Peyer's patch (tissue), 4 donors: Measurements from ENCODE around the gene ANKRD13A. TPM values are rescaled to one million over a fixed set of nuclear protein-coding genes. Genes with fewer than 3 reads are reported as not detected.

ENCODE experiments used
- DNase-seq, 3 donors: peaks; one replicate each; pipeline ENCODE4 v3.0.0-alpha.2; 2017 to 2019
- H3K27ac ChIP-seq, 4 donors: fragments of 200-600 bp; sonication (generic); one replicate each; pipeline ENCODE4 v1.5.1; 2016 to 2019
- H3K27me3 ChIP-seq, 2 donors: fragments of 200-600 bp; sonication (generic); one replicate each; pipeline ENCODE4 v1.5.1; 2019
- H3K36me3 ChIP-seq, 3 donors: fragments of 200-600 bp; sonication (generic); one replicate each; pipeline ENCODE4 v1.5.1; 2016 to 2019
- H3K4me1 ChIP-seq, 4 donors: fragments of 200-600 bp; sonication (generic); one replicate each; pipeline ENCODE4 v1.5.1; 2016 to 2019
- H3K4me3 ChIP-seq, 4 donors: fragments of 200-600 bp; sonication (generic); 1 replicate in 3 of 4; 2 replicates in 1 of 4; pipeline ENCODE4 v1.5.1; 2016 to 2019; ENCODE audit warnings: mild to moderate bottlenecking in 1 of 4
- H3K9me3 ChIP-seq, 4 donors: fragments of 200-600 bp; sonication (generic); one replicate each; pipeline ENCODE4 v1.5.1; 2016 to 2019; ENCODE audit warnings: mild to moderate bottlenecking in 1 of 4
- POLR2A ChIP-seq, 2 donors: fragments of 450-650 bp; IDR thresholded peaks; one replicate each; pipeline ENCODE4 v1.5.1; 2017; ENCODE audit warnings: antibody characterized with exemption in 2 of 2, mild to moderate bottlenecking in 2 of 2, moderate library complexity in 2 of 2
- total RNA-seq, 4 donors: library from RNA; depleted of rRNA; stranded (reverse); fragments of >200 nt; gene quantifications; one replicate each; pipeline ENCODE4 v1.1.0, GENCODE V29; 2016
- TF ChIP-seq, protein P1 (sequence below), 6 experiments: fragments of 450-650 bp in 4 of 6; fragments of 200-600 bp in 2 of 6; sonication (generic) in 1 of 6; IDR thresholded peaks; one replicate each; pipeline ENCODE4 v1.5.1; 2017 to 2019; ENCODE audit warnings: antibody characterized with exemption in 6 of 6, mild to moderate bottlenecking in 3 of 6, moderate library complexity in 1 of 6

The ANKRD13A gene
- total RNA-seq, 4 donors from 2014 or later = 81.3 to 124 (median 92.1) TPM

DNA sequence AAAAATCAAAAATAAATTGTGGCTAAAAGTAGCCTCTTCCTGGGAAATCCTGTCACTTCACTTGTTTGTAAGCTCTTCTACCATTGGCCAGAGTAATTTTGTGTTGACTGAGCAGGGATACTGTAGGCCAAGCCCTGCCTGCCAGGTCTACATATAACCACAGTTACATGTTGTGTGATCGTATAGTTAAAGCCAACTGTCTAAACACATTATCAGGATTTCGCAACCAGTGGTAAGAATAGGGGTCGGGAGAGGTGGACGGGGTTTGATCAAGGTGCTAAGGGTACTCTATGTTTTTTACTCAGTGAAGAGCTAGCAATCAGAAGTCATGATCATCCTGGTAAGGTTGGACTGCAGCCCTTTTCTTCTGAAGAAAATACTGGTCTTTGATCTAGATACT is 13.4 kb downstream of the ANKRD13A start:
- H3K36me3 ChIP-seq = peaks cover 0 to 43% (median 0%) of the 10 kb centered on the region in 3 donors
- peak overlapping the region in 3 of 4 donors; percentile 6 to 81 (median 58) for H3K27ac ChIP-seq
- no peak for TF ChIP-seq POLR2A (IDR thresholded peaks at IDR 0.05)
- TF ChIP-seq, protein P1, sequence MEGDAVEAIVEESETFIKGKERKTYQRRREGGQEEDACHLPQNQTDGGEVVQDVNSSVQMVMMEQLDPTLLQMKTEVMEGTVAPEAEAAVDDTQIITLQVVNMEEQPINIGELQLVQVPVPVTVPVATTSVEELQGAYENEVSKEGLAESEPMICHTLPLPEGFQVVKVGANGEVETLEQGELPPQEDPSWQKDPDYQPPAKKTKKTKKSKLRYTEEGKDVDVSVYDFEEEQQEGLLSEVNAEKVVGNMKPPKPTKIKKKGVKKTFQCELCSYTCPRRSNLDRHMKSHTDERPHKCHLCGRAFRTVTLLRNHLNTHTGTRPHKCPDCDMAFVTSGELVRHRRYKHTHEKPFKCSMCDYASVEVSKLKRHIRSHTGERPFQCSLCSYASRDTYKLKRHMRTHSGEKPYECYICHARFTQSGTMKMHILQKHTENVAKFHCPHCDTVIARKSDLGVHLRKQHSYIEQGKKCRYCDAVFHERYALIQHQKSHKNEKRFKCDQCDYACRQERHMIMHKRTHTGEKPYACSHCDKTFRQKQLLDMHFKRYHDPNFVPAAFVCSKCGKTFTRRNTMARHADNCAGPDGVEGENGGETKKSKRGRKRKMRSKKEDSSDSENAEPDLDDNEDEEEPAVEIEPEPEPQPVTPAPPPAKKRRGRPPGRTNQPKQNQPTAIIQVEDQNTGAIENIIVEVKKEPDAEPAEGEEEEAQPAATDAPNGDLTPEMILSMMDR (IDR thresholded peaks at IDR 0.05) = no peak
- peaks cover 0 to 17% (median 10%) of the 10 kb centered on the region in 4 donors for H3K4me1 ChIP-seq
- DNase-seq = no peak
- no peaks in the 10 kb centered on the region for H3K27me3 ChIP-seq
- H3K9me3 ChIP-seq = no peaks in the 10 kb centered on the region
- no peak overlapping the region for H3K4me3 ChIP-seq

DNA sequence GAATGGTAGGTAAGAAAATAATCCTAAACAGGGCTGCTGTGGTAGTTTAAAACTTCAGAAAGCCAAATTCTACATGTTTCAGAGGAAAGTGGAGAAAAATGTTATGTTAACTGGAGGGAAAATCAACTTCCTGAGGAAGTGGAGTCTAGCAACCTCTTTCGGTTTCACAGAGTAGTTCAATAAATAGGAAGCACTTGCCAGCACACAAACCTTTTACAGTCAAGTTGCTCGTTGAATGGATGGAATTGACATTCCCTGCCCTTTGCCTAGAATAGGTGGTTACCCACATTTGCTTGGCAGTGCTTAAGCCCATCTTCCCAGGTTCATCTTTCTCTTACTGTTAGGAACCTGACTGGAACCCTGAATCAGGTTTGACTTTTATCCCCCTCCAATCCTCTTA is 15.9 kb downstream of the ANKRD13A start:
- peaks cover 0 to 17% (median 10%) of the 10 kb centered on the region in 4 donors for H3K4me1 ChIP-seq
- H3K27ac ChIP-seq = peak overlapping the region in 2 of 4 donors; percentile 20 to 53
- H3K27me3 ChIP-seq = no peaks in the 10 kb centered on the region
- no peak overlapping the region for H3K4me3 ChIP-seq
- DNase-seq = no peak
- TF ChIP-seq, protein P1 (IDR thresholded peaks at IDR 0.05) = peak in 4 of 6 experiments; percentile 23 to 33 (median 25)
- no peak for TF ChIP-seq POLR2A (IDR thresholded peaks at IDR 0.05)
- no peaks in the 10 kb centered on the region for H3K9me3 ChIP-seq
- H3K36me3 ChIP-seq = peaks cover 0 to 68% (median 0%) of the 10 kb centered on the region in 3 donors

DNA sequence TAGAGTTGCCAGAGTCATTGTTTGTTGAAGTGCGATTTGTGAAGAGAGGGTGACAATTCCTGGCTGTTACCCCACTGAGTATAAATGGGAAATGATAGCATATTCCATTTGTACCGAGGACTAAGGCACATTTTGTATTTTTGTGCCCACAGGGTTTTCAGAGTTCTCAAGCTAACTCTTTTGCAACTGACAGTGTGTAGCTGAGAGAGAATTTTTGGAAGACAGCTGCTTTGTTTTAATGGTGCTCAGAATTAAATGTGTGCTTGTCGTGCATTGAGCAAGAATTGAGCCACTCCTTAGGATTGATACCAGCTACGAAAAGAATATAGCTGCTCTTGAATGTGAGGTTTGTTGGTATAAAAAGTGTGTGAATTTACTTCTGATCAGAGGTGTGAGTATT is 21.7 kb downstream of the ANKRD13A start:
- TF ChIP-seq, protein P1 (IDR thresholded peaks at IDR 0.05) = no peak
- TF ChIP-seq POLR2A (IDR thresholded peaks at IDR 0.05) = no peak
- peaks cover 0 to 90% (median 0%) of the 10 kb centered on the region in 3 donors for H3K36me3 ChIP-seq
- H3K4me3 ChIP-seq = no peak overlapping the region
- H3K4me1 ChIP-seq = peaks cover 0 to 11% (median 2%) of the 10 kb centered on the region in 4 donors
- H3K9me3 ChIP-seq = no peaks in the 10 kb centered on the region
- no peak overlapping the region for H3K27ac ChIP-seq
- H3K27me3 ChIP-seq = no peaks in the 10 kb centered on the region
- no peak for DNase-seq

DNA sequence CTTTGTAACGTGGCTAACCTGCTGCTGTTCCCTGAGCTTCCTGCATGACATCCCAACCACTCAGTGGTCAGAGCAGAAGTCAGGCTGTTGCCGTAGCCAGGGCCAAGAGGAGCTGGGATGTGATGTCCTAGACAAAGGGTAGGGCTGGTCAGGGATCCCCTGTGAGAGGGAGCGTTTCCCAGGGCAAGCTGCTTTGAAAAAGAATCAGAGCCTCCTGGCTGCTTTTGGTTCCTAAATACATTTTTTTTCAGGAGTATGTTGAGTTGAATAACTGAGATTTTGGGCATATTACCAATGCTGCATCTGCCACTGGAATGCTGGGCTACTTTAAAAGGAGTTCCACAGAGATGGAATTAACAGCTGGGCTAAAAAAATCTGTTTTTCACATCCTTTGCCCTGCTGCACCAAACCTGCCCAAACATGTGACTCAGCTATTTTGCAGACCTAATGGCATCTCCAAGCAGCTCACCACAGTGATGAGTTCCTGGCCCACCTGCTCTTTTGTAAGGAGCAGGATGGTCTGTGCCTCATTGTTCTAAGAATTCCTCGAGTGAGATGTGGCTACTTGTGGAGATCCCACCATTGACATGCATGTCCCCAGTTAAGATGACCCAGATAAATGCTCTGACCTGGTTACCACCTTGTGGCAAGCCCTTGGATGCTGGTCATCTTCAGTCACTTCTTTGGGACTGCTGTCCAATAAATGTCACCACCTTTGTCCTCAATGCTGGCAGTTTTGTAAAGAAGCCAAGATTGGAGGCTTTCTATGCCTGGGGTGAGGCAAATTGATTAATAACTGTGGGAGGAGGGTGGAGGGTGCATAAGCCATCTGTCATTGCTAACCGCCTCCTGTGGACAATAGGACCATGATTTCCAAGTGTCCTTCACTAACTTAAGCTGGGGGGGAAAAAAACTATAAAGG is 24.1 kb downstream of the ANKRD13A start:
- H3K4me3 ChIP-seq = no peak overlapping the region
- no peaks in the 10 kb centered on the region for H3K27me3 ChIP-seq
- peaks cover 0 to 11% (median 2%) of the 10 kb centered on the region in 4 donors for H3K4me1 ChIP-seq
- H3K27ac ChIP-seq = no peak overlapping the region
- H3K9me3 ChIP-seq = no peaks in the 10 kb centered on the region
- DNase-seq = no peak
- peaks cover 0 to 92% (median 0%) of the 10 kb centered on the region in 3 donors for H3K36me3 ChIP-seq
- no peak for TF ChIP-seq POLR2A (IDR thresholded peaks at IDR 0.05)
- TF ChIP-seq, protein P1 (IDR thresholded peaks at IDR 0.05) = no peak

DNA sequence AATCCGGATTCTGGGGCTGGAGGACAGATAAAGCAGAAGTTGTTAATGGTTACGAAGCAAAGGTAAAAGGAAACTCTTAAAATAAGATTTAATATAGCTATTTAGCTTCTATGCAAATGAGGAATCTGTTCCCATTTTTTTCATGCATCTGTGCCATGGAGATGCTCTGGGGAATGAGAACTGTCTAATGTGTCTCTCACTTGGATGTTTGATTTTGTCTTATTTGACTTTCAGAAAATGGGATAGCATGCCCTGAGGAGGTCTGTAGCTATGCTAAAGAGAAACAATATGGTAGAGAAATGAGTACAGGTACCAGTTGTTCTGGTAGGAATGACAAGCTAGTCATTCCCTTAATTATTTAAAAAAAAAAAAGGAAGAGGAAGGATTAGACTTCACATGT is 24.8 kb downstream of the ANKRD13A start:
- Histone ChIP-seq H3K9me3 (no peaks in the 10 kb centered on the region), H3K27ac (no peak overlapping the region), H3K4me3 (no peak overlapping the region), H3K36me3 (peaks cover 0 to 92% (median 0%) of the 10 kb centered on the region in 3 donors), H3K4me1 (peaks cover 0 to 11% (median 2%) of the 10 kb centered on the region in 4 donors), H3K27me3 (no peaks in the 10 kb centered on the region)
- no peak for DNase-seq
- TF ChIP-seq POLR2A (IDR thresholded peaks at IDR 0.05) = no peak
- TF ChIP-seq, protein P1 (IDR thresholded peaks at IDR 0.05) = no peak
